Measurements from ENCODE around the gene SLC39A13.

The SLC39A13 gene

DNA sequence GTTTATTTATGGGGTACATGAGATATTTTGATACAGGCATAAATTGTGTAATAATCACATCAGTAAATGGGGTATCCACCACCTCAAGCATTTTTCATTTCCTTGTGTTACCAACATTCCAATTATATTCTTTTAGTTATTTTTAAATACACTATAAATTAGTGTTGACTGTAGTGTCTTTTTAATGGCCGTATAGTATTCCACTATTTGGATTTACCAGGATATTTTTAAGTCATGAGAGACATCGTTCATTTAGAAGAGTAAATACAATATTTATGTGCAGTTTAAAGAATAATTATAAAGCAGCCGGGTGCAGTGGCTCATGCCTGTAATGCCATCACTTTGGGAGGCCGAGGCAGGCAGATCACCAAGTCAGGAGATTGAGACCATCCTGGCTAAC, 23.9 kb upstream of the SLC39A13 start:
- DNase-seq (ENCODE audit: low spot score) = no peak

GRCh38 chr11:47387944-47388696, 20.3 kb upstream of the SLC39A13 start:
- no peak for DNase-seq (ENCODE audit: low spot score)

DNA sequence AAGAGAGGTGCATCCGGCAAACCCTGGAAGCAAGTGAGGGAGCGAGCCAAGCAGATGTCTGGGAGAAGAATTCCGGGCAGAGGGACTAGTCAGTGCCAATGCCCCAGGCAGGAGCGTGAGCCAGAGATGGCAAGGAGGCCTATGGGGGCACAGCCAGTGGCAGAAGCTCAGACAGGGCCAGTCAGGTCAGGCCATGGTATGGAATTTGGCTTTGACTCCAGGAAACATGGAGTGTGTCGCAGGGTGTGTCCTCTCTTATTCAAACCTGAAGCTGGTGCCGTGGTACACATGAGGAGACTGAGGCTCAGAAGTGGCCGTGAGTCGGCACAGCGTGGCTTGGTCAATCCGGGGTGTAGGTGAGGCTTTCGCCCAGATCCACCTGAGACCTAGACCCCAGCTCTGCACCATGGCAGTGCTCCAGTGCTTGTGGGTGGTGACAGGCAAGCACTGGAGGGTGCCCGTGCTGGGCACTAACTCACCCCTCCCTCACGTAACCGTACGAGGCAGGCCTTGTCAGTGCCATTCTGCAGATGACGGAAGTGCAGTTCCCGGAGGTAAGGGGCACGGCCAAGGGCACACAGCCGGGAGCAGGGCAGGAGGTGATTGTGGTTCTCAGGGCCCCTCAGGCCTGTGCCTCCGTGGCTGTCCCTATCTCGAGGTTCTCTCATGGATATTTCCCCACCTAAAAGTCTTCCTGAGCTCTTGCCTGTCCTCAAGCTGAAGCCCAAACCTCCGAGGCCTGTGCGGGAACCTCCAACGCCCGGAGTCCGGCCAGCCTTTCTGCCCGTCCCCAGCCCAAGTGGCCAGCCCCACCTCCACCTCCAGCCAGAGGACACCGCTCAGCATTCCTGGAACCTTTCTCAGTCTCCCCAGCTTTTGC, 19.5 kb upstream of the SLC39A13 start:
- DNase-seq (ENCODE audit: low spot score) = no peak

DNA sequence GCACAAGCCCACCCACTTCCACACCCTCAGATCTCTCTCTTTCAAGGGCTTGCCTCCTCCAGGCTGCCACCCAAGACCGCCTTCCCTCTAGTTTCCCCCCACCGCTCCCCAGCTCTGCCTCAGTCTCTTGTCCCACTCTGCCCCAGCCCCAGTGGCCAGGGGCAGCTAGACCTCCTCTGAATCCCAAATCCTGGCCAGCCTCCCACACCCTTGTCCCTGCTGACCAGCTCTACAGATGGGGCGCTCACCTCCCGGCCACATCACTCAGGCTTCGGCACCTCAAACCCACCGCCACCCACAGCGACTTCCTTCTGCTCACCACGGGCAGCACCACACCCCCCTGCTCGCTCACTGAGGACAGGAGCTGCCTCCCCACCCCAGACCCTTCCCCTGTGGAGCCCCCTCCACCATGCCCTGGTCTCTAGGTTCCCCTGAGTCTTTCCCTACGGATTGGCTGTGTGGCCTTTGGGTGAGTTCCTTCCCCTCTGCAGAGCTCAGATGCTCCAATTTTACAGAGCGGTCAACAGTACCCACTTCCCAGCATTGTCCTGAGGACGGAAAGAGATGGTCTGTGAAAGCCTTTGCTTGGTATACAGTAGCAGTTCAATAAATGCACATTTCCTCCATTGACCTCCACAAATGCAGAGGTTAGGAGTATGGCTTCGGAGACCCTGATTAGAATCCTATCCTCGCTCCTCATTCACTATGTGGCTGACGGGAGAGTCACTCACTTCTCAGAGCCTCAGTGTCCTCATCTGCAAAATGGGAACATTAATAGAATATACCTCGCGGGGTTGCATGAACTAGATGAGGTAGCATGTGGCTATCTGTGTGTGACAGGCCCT, 18.6 kb upstream of the SLC39A13 start:
- no peak for DNase-seq (ENCODE audit: low spot score)

GRCh38 chr11:47390422-47390760, 18.0 kb upstream of the SLC39A13 start:
- no peak for DNase-seq (ENCODE audit: low spot score)

GRCh38 chr11:47391077-47391583, 17.3 kb upstream of the SLC39A13 start:
- DNase-seq (ENCODE audit: low spot score) = no peak

DNA sequence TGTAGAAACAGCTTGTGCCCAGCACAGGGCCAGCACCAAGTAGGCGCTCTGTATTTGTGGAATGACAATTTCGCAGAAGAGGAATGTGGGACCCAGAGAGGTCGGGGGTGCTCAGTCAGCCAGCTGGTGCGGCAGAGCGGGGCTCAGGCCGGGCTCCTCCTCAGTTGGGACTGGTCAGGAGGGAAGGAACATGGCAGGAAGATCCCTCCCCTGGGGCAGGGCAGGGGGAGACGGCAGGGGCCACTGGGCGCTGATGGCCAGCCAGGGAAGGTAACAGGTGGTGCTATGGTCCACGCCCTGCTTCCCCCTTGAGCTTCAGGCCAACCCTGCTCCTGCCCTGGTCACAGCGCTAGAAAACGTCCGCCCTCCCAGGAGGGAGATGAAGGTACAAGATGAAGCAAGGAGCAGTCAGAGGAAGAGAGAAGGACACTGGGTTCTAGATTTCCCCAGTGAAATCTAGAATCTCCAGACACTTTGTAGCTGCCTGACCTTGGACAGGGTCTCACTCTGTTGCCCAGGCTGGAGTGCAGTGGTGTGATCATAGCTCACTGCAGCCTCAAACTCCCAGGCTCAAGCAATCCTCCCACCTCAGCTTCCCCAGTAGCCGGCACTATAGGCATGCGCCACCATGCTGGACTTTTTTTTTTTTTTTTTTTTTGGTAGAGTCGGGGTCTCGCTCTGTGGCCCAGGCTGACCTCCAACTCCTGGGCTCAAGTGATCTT, 16.5 kb upstream of the SLC39A13 start:
- no peak for DNase-seq (ENCODE audit: low spot score)

DNA sequence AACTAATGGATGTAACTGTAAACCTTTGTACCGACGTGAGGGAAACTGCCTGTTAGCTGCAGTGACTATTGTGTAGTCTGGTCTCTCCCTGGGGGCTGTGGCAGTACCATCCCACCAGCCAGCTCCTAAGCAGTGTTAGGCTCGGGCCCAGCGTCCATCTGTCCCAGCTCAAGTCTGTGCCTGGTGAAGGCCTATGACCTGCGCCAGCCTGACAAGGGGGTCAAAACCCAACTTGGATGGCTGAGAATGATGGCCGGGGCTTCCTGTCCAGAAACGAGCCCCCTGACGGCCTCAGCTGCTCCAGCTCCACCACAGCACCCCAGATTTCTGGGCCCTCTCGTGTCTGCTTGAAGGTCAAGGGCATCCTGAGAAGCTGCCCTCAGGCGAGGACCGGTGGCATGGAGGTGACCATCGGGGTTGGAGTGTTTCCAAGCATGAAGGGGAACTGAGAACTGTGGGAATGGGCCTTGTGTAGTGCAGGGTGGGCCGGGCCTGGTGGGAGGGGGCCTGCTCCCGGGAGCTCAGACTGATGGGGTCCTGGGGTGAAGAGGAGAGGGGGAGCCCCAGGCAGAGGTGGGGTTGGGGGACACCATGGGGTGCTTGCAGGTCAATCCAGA, 15.7 kb upstream of the SLC39A13 start:
- DNase-seq (ENCODE audit: low spot score) = no peak

DNA sequence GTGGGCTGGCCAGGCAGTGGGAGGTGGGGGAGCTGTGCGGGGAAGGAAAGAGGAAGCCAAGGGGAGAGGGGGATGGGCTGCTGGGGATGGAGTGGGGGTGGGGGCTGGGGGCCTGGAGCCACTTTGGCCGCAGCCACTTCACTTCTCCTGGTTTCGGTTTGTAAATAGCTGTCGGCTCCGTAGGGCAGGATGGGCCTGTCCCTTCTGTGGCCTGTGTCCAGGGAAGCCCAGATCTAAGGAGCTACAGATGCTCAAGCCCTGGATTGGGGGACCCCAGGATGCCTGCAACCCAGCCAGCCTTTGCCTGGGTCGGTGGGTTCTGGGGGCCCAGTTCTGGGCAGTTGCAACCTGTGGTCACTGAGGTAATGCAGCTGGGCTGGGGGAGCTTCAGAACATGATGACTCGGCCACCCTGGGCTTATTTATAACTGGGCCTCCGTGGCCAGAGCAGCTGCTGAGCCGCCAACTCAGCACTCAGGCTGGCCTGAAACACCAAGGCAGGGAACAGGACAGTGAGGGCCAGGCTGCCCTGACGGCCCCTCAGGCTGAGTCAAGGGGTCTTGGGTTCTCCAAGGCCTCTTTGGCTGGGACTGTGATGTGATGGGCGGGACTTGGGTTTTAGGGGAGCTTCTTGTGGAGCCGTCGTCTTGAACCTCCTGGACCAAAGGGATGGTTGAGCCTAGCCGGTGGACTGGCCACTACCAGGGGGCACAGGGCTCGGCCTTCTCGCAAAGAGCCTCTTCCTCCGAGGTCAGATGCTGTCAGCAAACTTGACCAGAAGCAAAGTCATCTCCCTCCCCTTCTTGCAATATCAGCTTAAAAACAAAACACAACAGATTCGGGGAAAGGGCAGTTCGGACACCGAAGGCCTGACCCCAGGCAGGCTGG, 15.0 kb upstream of the SLC39A13 start:
- peak; percentile 40 for DNase-seq (ENCODE audit: low spot score)

- DNase-seq (ENCODE audit: low spot score) = no peak
Observed at GRCh38 chr11:47394050-47394321, 14.4 kb upstream of the SLC39A13 start.

DNA sequence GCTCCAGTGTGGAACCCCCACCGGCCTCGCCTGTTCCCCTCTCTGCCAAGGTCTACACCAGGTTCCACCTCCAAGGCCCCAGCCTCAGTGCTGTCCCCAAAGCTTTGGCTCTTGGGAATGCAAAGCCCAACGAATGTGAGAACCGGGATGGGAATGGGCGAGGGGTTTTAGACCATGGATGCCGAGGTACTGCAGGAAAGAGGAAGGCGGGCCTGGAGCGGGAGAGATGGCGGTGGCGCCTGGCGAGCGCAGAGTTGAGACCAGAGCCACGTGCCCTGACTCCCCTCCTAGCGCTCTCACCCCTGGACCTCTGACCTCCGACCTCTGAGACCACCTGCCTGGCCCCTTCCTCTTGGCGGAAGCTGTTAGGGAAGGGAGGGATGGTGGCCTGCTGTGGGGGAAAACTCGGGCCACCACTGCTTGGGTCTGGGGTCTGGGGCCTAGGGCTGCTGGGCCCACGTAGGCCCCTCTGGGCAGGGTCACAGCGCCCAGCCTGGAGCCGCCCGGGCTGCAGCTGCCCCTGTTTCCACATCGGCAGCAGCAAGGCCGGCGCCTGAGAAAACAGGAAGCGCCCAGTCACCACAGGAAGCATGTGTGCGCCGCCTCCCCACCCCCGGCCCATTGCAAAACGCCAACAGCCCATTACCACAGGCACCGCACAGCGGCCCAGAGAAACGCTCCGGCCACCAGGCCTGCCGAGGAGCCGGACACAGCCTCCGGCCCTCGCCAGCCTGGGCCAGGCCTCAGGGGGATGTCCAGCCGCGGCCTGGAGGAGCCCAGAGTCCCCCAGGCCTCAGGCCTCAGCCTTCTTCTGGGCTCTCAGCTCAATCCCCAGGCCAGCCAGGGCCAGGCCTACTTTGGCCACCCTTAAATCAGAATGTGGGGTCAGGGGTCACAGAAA, 13.8 kb upstream of the SLC39A13 start:
- peak; percentile 84 for DNase-seq (ENCODE audit: low spot score)

DNA sequence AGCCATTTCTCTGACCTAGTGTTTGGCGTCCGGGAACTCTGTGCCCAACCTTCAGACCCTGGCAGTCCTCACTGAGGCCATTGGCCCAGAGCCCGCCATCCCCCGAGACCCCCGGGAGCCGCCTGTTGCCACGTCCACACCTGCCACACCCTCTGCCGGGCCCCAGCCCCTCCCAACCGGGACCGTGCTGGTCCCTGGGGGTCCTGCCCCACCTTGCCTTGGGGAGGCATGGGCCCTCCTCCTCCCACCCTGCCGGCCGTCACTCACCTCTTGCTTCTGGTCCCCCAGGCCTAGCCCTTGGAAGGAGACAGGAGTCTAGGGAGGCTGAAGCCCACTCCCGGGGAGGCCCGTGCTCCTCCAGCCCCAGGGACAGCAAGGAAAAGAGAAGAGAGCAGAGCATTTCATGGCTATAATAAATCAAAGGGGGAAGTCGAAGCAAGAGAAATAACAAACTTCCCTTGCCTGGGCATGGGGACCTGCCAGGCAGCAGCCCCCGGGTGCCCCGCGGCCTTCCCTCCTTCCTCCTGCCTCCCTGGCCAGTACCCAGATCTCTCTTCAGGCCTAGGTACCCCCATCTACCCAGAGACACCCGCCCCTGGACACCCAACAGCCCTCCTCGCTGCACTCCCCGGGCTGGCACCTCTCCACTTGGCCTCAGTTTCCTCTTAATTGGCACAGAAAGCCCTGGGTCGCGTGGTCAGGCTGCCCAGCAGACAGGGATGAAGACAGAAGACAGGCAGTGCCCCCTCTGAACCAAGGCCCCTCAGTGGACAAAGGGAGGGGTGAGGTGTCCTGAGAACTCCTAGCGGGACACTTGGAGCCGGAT, 13.0 kb upstream of the SLC39A13 start:
- no peak for DNase-seq (ENCODE audit: low spot score)

DNA sequence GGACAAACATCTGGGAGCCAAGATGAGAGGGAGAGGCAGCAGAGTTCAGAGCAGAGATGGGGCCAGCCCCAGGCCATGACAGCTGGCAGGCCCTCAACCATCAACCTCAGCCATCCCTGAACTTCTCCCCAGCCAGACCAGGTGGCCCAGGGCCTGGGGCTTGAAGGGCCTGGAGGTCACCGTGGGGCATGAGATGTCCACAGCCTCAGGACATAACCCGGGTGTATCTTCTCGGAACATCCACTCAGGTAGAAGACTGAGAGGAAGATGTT, 12.4 kb upstream of the SLC39A13 start:
- DNase-seq (ENCODE audit: low spot score) = no peak

- no peak for DNase-seq (ENCODE audit: low spot score)
Observed at GRCh38 chr11:47398011-47398410, 10.4 kb upstream of the SLC39A13 start.

- no peak for DNase-seq (ENCODE audit: low spot score)
Observed at GRCh38 chr11:47398551-47398950, 9.8 kb upstream of the SLC39A13 start.

GRCh38 chr11:47399860-47400767, 8.3 kb upstream of the SLC39A13 start:
- no peak for DNase-seq (ENCODE audit: low spot score)

- DNase-seq (ENCODE audit: low spot score) = no peak
Observed at GRCh38 chr11:47400768-47401279, 7.6 kb upstream of the SLC39A13 start.

Measured in kidney capillary endothelial cell (primary cell).